SKM-1 (cell line): ENCODE measurements around the gene CCS.
"Not testable (repeated sequence)": the region's sequence is repeated elsewhere in the genome, so short reads cannot be mapped to it uniquely, and the experiment has no call there.

Experiments used
- DNase-seq: peaks from one replicate; lab custom pipeline; 2025; ENCODE audit not compliant: unreplicated experiment; lab: John Stamatoyannopoulos, UW

Gene CCS

DNA sequence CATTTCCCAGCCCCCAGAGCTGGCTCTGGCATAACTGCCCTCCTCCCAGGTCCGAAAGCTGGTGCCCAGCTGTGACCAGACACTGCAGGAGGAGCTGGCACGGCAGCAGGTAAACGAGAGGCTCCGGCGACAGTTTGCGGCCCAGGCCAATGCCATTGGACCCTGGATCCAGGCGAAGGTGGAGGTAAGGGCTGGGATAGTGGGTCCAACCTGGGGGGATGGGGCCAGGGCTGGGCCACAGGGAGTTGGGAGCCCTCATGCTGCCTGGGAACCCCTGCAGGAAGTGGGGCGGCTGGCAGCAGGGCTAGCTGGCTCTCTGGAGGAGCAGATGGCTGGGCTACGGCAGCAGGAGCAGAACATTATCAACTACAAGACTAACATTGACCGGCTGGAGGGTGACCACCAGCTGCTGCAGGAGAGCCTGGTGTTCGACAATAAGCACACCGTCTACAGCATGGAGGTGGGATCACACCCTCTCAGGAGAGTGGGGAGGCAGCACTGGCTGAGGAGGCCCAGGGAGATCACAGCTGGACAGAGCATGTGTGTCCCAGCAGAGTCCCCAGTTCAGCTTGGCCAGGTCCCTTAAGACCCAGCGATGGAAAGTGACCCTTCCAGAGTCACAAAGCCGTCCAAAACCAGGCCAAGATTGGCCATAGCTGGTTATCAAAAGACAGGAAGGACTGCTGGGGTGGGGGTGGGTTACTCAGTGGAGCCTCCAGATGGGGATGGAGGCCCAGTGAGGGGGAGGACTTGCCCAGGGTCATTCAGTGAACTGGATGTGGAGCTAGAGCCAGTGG is 31.6 kb upstream of the CCS start:
- no peak for DNase-seq

DNA sequence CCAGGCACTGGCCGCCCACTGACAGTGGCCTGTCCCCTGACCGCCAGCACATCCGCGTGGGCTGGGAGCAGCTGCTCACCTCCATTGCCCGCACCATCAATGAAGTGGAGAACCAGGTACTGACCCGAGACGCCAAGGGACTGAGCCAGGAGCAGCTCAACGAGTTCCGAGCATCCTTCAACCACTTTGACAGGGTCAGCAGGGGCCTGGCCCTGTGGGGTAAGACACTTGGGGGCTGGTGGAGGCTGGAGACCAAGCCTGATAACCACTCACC is 31.1 kb upstream of the CCS start:
- DNase-seq: no peak

DNA sequence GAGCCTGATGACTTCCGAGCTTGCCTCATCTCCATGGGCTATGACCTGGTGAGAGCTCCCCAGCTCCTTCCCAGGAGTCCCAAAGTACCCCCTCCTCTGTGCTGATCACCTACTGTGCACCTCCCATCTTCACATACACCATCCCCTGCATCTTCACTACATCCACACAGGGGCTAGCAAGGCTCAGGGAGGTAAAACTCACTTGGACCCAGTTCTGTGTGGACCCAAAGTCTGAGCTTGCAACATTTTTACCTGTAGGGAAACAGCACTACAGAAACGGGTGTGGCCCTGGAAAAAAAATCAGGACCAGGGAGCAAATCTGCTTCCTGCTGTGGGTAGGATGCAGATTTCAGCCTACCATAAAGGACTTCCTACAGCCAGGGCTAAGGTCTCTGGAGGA is 30.7 kb upstream of the CCS start:
- no peak for DNase-seq

DNA sequence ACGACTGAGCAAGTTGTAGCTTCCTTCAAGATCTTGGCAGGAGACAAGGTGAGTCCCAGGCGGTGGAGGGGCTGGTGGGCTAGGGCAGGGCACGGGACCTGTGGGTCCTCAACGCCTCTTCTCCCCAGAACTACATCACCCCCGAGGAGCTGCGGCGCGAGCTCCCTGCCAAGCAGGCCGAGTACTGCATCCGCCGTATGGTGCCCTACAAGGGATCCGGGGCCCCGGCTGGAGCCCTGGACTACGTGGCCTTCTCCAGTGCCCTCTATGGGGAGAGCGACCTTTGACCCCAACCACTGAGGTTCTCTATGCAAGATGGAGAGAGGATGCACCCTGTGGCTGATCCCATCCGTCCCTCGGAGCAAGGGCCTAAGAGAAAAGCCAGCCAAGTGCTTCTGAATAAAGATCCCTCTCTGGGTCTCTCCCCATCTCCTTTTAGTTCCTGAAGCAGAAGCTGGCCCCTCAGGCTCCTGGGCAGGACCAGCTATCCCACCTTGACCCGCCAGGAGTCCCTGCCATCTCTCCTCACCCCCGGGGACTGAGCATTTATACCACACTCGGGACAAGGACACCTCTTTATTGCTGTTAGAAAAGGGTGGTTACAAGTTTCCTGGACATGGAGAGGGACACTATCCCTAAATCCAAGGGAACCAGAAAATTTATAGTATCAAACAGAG is 29.9 kb upstream of the CCS start:
- no peak for DNase-seq

DNA sequence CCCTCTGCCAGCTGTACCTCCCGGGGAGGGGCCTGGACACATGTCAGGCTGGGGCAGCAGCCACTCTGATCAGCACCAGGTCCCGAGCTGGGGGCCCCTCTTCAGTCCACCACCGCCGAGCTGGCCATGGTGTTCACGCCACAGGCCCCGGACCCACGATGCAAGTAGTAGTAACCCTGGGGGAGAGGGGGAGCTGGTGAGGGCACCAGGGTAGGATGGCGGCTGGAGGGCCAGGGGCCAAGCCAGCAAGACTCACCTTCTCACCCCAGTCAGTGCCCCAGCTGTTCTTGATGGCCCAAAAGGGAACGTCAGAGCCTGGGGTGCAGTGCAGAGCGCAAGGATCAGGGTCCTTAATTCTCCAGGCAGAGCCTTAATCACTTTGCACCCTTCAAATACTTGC is 29.2 kb upstream of the CCS start:
- no peak for DNase-seq

DNA sequence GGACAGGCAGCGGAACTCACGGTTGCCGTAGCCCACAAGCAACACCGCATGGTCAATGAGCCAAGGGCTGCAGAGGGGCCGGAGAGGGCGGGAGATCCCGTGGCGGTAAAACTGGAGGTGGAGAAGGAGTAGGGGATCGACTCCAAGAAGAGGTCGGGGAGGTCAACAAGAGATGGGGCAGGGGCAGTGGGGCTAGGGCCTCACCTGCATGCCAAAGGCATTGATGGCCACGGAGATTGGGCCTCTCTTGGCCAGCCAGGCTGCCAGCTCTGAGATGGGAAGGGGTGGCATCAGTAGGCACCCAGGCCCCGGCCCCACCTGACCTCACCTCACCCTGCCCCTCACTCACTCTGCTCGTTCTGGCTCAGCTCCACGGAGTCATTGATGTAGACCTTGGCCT is 28.4 kb upstream of the CCS start:
- no peak for DNase-seq

DNA sequence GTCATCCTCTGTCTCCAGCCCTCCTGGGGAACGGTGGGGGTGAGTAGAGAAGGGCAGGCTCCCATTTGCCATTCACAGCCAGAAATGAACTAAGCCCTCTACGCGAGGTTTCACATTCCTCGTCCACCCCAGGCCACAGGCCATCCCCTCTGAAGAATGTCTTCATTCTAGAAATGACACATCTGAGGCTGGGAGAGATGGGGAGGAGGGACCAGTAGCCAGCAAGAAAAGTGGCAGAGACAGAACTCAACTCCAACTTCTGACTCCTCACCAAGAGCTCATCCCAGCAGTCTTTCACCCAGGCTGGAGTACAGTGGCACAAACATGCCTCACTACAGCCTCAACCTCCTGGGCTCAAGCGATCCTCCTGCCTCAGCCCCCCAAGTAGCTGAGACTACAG is 28.0 kb upstream of the CCS start:
- no peak for DNase-seq

DNA sequence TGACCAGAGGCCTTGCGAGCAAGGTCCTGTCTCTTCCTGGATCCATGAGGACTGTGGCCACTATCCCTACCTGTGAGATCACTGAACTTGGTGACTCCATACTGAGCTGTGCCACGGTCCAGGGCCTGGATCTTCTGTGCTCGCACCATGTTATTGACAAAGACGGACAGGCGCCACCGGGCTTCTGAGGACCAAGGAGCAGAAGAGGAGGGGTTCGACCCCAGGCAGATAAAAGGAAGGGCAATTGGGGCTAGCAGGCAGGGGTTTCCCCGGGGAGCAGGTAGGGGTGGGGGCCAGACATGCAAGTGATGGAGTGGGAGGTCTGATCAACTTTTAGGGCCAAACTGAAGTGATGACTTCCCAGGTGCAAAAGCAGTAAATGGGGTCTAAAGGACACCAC is 26.8 kb upstream of the CCS start:
- DNase-seq: no peak

DNA sequence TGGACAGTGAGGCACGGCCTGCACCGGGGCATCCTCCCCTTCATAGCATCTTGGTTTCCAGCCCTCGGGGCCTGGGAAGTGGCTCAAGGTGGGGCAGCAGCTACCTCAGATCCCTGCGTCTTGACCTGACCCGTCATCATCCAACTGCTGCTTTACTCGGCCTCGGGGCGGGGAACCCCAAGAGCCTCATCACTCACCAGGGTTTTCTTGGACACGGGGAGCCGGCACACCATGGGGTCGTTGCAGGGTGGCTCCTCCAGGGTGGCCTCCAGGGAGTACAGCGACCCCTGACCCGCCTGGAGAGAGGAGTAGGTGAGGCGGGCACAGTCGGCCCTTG is 25.2 kb upstream of the CCS start:
- no peak for DNase-seq

DNA sequence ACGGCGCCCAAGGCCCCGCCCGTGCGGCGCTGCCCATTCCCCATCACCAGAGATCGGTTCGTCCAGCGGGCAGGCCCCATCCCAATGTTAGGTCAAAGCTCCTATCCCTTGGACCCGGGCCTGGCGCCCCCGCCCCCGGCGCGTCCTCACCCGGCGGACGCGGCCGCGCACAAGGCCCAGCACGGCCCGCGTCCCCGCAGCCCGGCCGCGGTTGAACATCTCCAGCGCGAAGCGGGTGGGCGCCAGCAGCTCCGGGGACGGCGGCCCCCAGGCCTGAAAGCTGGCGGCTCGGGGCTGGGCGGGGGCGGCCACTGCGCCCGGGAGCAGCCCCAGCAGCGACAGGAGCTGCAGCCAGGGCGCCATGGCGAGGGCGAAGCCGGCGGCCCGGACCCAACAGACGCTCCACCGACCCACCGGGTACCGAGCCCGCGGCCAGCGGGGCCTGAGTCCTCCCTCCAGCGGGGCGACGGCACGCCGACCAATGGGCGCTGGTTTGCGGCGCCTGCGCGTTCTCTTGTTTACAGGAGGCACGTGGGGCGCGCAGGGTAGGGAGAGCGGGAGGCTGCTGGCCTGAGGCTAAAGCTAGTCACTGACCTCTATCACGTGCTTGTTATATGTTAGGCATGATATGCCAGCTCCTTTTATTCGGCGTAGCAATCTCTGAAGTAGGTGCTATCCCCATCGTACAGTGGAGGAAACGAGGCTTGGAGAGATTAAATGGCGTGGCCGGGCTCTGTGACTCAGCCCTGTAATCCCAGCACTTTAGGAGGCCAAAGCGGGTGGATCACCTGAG is 24.7 kb upstream of the CCS start, which contains the start of gene CTSF:
TSS of gene CTSF (minus strand) at position 483 of the 793 bp plus-strand sequence. CDS start at position 363, 120 bp downstream.
- DNase-seq: no peak

DNA sequence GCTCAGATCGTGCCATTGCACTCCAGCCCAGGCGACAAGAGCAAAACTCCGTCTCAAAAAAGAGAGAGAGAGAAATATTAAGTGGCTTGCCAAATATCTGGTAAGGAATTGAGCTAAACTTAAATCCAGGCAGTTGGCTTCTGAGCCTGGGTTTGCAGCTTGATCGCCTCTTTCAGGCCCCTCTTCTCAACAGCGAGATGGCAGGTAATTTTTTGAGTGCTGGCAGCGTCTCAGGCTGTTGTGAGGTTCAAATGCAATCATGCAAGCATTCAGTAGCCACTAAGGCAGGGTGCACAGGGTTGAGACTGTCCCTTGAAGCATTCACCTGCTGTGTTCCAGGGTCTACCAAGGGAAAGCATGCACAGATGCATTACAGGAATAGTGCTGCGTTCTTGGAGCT is 23.9 kb upstream of the CCS start:
- DNase-seq: no peak

DNA sequence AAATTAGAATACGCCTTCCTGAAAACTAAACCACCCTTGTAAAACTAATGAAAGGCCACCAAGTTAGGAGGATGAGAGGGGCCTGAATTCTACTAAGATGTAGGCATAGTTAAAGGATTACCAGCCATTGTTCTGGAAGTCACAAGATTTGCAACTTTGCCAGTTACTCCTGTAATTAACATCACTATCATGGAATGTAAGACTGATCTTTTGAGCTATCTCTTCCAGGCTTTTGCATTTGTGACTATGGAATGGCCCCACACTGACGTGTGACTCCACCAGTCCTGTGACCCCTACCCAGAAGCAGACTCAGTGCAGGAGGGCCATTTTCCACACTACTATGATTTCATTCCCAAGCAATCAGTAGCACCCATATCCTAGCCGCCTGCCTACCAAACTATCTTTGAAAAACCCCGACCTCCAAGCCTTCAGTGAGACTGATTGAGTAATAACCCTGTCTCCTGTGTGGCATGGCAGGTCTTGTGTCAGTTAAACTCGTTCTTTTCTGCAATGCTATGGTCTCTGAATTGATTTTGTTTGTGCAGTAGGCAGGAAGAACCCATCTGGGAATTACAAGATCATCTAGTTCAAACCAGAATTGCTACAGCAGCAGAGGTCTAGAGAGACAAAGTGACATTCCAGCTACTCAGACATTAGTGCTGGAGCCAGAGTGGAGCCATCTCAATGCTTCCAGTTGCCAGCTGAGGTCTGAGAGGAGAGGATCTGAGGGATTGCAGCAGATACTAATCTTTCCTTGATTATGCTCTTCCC is 22.7 kb upstream of the CCS start:
- DNase-seq: no peak

DNA sequence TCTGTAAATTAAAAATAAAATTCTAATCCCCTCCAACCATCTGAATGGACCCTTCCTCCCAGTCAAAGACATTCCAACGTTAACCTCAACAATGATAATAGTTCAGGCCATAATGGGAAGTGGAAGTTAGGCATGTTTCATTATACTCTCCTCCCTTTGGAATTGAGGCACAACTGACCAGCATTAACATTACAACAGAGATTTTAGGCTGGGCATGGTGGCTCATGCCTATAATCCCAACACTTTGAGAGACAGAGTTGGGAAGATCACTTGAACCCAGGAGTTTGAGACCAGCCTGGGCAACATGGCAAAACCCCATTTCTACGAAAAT is 22.2 kb upstream of the CCS start:
- no peak for DNase-seq

DNA sequence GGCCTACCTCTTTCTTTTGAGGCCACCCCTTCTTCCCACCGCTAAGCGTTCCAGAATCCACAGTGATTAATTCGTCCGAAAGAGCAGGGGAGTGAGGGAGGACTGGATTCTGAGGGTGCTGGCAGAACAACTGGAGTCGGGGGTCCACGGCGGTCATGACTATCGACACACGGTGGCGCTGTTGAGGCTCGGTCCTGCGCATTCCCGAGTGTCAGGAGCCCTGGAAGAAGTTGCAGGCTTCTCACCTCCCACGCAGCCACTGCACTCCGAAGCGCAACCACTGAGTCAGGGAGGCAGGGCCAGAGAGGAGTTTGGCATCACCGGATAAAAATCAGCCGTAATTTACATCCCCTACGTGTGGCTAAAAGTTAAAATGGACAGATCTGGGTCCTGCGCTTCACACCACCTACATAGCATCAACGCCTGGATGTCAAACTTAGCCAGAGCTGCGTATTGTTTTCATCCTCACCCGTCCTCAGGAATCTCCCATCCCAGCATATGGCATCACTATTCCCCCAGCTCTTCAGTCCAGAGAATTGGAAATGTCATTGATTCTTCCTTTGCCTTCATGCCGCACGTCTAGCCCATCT is 13.9 kb upstream of the CCS start:
- peak; percentile 20 for DNase-seq

DNA sequence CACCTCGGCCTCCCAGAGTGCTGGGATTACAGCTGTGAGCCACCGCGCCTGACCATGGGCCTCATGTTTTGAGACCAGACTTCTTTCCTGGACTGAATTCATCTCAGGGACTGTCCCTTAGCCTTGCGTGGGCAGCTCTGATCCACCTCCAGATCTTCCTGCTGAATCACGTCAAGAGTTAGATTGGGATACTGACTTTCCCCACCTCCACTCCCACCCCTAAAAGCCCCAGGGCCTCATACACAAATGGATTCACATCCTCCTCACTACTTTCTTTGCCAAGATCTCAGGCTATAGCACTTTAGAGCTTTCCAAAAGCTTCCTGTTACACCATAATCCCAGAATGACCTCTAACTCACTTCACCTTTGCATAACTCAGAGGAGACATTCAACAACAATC is 12.2 kb upstream of the CCS start:
- no peak for DNase-seq

DNA sequence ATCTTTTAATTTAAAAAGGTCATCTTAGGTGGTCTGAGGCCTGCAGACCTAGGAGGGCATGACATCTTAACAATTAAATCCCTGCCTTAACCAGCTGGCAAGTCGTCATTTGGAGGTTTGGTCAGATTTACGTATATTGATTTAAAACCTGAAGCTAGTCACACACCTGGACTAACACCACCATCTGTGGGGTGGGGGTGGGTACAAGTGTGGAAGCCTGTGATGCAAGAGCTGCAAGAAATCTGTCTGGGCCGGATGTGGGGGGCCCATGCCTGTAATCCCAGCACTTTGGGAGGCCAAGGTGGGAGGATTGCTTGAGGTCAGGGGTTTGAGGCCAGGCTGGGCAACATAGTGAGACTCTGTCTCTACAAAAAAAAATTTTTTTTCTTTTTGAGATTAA is 11.7 kb upstream of the CCS start:
- DNase-seq: no peak

DNA sequence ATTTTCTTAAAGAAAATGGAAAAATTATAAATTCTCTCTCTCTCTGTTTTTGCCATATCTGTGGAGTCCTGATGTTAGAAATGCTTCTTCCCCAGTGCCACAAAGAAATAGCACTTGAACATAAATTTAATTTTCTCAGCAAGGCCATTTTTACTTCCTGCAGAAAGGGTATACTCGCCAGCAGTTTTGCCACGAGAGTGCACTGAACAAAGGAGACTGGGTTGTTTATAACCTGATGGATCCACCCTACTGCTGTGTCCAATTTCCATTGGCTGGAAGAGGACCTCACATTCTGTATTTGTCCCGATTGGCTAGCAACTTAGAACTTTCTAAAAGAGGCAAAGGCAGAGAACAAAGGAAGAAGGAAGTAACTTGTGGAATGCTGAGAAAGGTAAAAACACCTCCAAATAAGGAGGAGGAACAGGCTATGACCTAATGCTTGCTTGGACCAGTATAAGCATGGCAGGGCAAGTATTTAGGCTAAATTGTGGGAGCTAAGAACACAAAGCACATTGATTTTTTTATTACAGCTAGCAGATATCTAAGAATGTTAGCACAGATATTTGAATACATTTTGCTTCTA is 10.3 kb upstream of the CCS start:
- DNase-seq: not testable (repeated sequence)

DNA sequence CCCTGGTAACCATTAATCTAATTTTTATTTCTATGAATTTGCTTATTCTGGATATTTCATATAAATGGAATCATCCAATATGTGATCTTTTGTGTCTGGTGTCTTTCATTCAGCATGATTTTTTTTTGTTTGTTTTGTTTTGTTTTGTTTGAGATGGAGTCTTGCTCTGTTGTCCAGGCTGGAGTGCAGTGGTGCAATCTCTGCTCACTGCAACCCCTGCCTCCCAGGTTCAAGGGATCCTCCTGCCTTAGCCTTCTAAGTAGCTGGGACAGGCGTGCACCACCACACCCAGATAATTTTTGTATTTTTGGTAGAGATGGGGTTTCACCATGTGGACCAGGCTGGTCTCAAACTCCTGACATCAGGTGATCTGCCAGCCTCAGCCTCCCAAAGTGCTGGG is 7.5 kb upstream of the CCS start:
- not testable (repeated sequence) for DNase-seq

DNA sequence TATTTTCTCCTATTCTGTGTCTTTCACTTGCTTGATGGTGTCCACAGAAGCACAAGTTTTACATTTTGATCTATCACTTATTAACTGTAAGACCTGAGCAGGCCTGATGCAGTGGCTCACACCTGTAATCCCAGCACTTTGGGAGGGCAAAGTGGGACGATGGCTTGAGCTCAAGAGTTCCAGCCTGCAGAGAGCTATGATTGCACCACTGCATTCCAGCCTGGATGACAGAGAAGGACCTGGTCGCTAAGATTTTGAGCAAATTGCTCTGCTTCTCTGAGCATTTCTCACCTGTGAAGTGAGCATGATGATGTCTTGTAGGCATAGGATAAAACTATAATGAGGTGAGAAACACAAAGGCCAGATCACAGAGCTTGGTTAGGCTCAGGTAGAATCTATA is 6.8 kb upstream of the CCS start:
- DNase-seq: no peak

DNA sequence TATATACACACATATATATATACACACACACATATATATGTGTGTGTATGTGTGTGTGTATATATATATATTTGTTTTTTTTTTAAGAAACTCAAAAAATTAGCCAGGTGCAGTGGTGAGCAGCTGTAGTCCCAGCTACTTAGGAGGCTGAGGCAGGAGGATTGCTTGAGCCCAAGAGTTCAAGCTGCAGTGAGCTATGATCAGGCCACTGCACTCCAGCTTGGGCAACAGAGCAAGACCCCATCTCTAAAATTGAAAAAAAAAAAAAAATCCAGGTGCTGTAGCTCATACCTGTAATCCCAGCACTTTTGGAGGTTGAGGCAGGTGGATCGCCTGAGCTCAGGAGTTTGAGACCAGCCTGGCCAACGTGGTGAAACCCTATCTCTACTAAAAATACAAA is 3.7 kb upstream of the CCS start:
- DNase-seq: not testable (repeated sequence)
